HL-60 (cell line): ENCODE results near the gene FBXW7.

Experiments
- DNase-seq, 2 experiments: peaks; one replicate each; pipeline ENCODE4 v3.0.0-alpha.2; 2010 to 2020; ENCODE audit warnings: low read depth in 1 of 2, low spot score in 1 of 2
- H3K27ac ChIP-seq: fragments of 250-450 bp; sonication (Bioruptor Pico); replicated peaks from 2 replicates; pipeline ENCODE4 v1.5.1; 2020; ENCODE audit warnings: mild to moderate bottlenecking, moderate library complexity
- H3K27me3 ChIP-seq: fragments of 250-450 bp; sonication (Bioruptor Pico); 2 replicates; pipeline ENCODE4 v1.5.1; 2021; ENCODE audit warnings: mild to moderate bottlenecking, moderate library complexity; ENCODE audit not compliant: insufficient read depth, poor library complexity, severe bottlenecking
- H3K4me3 ChIP-seq: replicated peaks from 2 replicates; pipeline ENCODE4 v1.5.1; 2011; ENCODE audit warnings: mild to moderate bottlenecking, control low read depth, low read length; ENCODE audit not compliant: insufficient read depth
- GABPA ChIP-seq: IDR thresholded peaks from 2 replicates; pipeline ENCODE4 v1.6.1; 2012; ENCODE audit warnings: low read depth
- POLR2AphosphoS5 ChIP-seq: IDR thresholded peaks from 2 replicates; pipeline ENCODE4 v1.6.1; 2012; ENCODE audit warnings: low read depth
- SPI1 ChIP-seq: IDR thresholded peaks from 2 replicates; pipeline ENCODE4 v1.6.1; 2012; ENCODE audit warnings: low read depth, mild to moderate bottlenecking, borderline replicate concordance
- TF ChIP-seq, protein P1 (sequence below): IDR thresholded peaks from 2 replicates; pipeline ENCODE4 v1.6.1; 2012; ENCODE audit warnings: low read depth; ENCODE audit not compliant: insufficient replicate concordance
- TF ChIP-seq, protein P2 (sequence below): IDR thresholded peaks from one replicate; pipeline ENCODE4 v1.5.1; 2011; ENCODE audit warnings: low read length, control low read depth, inconsistent platforms; ENCODE audit not compliant: insufficient read depth

The FBXW7 gene

GRCh38 chr4:152346526-152346925 lies 189.4 kb downstream of the FBXW7 start:
- Histone ChIP-seq H3K27ac (no peak overlapping the region), H3K27me3 (no peaks in the 10 kb centered on the region), H3K4me3 (no peak overlapping the region)
- TF ChIP-seq SPI1 = no peak
- TF ChIP-seq, protein P1, sequence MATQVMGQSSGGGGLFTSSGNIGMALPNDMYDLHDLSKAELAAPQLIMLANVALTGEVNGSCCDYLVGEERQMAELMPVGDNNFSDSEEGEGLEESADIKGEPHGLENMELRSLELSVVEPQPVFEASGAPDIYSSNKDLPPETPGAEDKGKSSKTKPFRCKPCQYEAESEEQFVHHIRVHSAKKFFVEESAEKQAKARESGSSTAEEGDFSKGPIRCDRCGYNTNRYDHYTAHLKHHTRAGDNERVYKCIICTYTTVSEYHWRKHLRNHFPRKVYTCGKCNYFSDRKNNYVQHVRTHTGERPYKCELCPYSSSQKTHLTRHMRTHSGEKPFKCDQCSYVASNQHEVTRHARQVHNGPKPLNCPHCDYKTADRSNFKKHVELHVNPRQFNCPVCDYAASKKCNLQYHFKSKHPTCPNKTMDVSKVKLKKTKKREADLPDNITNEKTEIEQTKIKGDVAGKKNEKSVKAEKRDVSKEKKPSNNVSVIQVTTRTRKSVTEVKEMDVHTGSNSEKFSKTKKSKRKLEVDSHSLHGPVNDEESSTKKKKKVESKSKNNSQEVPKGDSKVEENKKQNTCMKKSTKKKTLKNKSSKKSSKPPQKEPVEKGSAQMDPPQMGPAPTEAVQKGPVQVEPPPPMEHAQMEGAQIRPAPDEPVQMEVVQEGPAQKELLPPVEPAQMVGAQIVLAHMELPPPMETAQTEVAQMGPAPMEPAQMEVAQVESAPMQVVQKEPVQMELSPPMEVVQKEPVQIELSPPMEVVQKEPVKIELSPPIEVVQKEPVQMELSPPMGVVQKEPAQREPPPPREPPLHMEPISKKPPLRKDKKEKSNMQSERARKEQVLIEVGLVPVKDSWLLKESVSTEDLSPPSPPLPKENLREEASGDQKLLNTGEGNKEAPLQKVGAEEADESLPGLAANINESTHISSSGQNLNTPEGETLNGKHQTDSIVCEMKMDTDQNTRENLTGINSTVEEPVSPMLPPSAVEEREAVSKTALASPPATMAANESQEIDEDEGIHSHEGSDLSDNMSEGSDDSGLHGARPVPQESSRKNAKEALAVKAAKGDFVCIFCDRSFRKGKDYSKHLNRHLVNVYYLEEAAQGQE = no peak
- TF ChIP-seq POLR2AphosphoS5 = no peak
- no peak for TF ChIP-seq GABPA
- TF ChIP-seq, protein P2, sequence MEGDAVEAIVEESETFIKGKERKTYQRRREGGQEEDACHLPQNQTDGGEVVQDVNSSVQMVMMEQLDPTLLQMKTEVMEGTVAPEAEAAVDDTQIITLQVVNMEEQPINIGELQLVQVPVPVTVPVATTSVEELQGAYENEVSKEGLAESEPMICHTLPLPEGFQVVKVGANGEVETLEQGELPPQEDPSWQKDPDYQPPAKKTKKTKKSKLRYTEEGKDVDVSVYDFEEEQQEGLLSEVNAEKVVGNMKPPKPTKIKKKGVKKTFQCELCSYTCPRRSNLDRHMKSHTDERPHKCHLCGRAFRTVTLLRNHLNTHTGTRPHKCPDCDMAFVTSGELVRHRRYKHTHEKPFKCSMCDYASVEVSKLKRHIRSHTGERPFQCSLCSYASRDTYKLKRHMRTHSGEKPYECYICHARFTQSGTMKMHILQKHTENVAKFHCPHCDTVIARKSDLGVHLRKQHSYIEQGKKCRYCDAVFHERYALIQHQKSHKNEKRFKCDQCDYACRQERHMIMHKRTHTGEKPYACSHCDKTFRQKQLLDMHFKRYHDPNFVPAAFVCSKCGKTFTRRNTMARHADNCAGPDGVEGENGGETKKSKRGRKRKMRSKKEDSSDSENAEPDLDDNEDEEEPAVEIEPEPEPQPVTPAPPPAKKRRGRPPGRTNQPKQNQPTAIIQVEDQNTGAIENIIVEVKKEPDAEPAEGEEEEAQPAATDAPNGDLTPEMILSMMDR = no peak
- no peak for DNase-seq

DNA sequence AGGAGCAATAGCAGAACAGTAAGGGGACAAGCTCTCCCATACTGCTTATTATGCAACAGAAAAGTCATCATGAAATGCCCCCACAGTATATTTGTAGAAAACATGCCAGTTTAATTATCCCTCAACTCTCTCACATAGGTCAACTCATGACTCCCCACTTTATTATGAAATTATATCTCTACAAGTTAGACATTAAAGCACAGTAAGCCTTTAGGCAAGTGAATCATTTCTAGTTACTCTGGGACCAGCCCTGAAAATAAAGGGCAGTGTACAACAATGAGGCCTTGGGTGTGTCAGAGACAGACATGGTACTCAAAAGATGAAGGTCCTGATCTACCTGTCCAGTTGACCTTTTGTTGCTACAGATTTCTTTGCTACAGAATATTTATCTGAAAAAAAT lies 191.9 kb downstream of the FBXW7 start:
- DNase-seq = no peak
- TF ChIP-seq POLR2AphosphoS5 = no peak
- TF ChIP-seq SPI1 = no peak
- no peak for TF ChIP-seq GABPA
- TF ChIP-seq, protein P2 = no peak
- TF ChIP-seq, protein P1 = no peak
- no peaks in the 10 kb centered on the region for H3K27me3 ChIP-seq
- H3K27ac ChIP-seq = no peak overlapping the region
- H3K4me3 ChIP-seq = no peak overlapping the region

DNA sequence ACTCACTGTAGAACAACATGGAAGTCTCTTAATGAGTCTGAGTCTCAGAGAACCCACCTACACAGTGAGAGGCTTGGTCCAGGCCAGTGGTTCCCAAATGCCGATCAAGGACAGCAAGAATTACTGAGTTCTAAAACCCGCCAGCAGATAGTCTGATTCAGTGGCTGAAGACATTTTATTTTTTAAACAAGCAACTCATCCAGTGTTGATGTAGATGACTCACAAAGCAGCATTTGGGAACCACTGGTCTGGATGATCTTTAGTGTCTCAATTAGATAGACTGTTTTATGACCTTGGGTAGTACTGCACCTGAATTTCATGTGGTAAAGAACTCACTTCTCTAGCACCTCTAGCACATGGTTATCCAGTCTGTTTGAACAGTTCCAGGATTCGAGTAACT lies 193.6 kb downstream of the FBXW7 start:
- Histone ChIP-seq H3K4me3 (no peak overlapping the region), H3K27ac (no peak overlapping the region), H3K27me3 (no peaks in the 10 kb centered on the region)
- TF ChIP-seq GABPA = no peak
- TF ChIP-seq SPI1 = no peak
- no peak for TF ChIP-seq POLR2AphosphoS5
- TF ChIP-seq, protein P2 = no peak
- TF ChIP-seq, protein P1 = no peak
- no peak for DNase-seq
